Keratinocyte (primary cell): ENCODE results near the gene DGKH. TPM values are rescaled to one million over a fixed set of nuclear protein-coding genes. Genes with fewer than 3 reads are reported as not detected.

Experiments used
- DNase-seq: peaks from one replicate; pipeline ENCODE4 v3.0.0-alpha.2; 2011; ENCODE audit warnings: low read depth, missing footprints, low spot score
- FAIRE-seq: peaks from 2 replicates; lab custom pipeline; 2011; peaks lifted over from hg19 to GRCh38; lab: Jason Lieb, UNC
- H2AFZ ChIP-seq: 2 replicates; pipeline ENCODE4 v1.6.0; 2012; ENCODE audit warnings: low read length, control low read depth, inconsistent platforms; ENCODE audit not compliant: control insufficient read depth
- H3K27ac ChIP-seq: 2 replicates; pipeline ENCODE4 v1.5.1; 2011; ENCODE audit warnings: low read length; ENCODE audit not compliant: control insufficient read depth, insufficient read depth
- H3K27me3 ChIP-seq: 3 replicates; pipeline ENCODE4 v1.6.0; 2011; ENCODE audit warnings: low read length; ENCODE audit not compliant: control insufficient read depth, insufficient read depth; ENCODE audit errors: extremely low read depth
- H3K36me3 ChIP-seq, 2 experiments: 2 replicates in 1 of 2; 3 replicates in 1 of 2; pipeline ENCODE4 v1.5.1; 2011; ENCODE audit warnings: low read length in 2 of 2, mild to moderate bottlenecking in 1 of 2; ENCODE audit not compliant: control insufficient read depth in 2 of 2, insufficient read depth in 2 of 2; ENCODE audit errors: extremely low read depth in 1 of 2
- H3K4me1 ChIP-seq: 3 replicates; pipeline ENCODE4 v1.5.1; 2011; ENCODE audit warnings: low read length; ENCODE audit not compliant: control insufficient read depth, insufficient read depth; ENCODE audit errors: extremely low read depth
- H3K4me2 ChIP-seq: 3 replicates; pipeline ENCODE4 v1.6.0; 2011; ENCODE audit warnings: low read depth, low read length; ENCODE audit not compliant: control insufficient read depth, insufficient read depth; ENCODE audit errors: extremely low read depth
- H3K4me3 ChIP-seq, 3 experiments: fragments of 200-600 bp in 1 of 3; sonication (generic) in 1 of 3; 2 replicates in 2 of 3; 3 replicates in 1 of 3; pipeline ENCODE4 v1.5.1; 2011 to 2016; ENCODE audit warnings: low read length in 3 of 3, mild to moderate bottlenecking in 3 of 3, control low read depth in 2 of 3, inconsistent platforms in 1 of 3, low read depth in 1 of 3, mixed read lengths in 1 of 3, mixed run types in 1 of 3, moderate library complexity in 1 of 3; ENCODE audit not compliant: control insufficient read depth in 2 of 3, insufficient read depth in 2 of 3; ENCODE audit errors: extremely low read depth in 1 of 3
- H3K79me2 ChIP-seq: 2 replicates; pipeline ENCODE4 v1.6.0; 2012; ENCODE audit warnings: low read length; ENCODE audit not compliant: control insufficient read depth, insufficient read depth
- H3K9ac ChIP-seq: 3 replicates; pipeline ENCODE4 v1.6.0; 2011; ENCODE audit warnings: low read length; ENCODE audit not compliant: control insufficient read depth, insufficient read depth; ENCODE audit errors: extremely low read depth
- H3K9me1 ChIP-seq: 3 replicates; pipeline ENCODE4 v1.6.0; 2011; ENCODE audit warnings: low read length; ENCODE audit not compliant: control insufficient read depth, insufficient read depth; ENCODE audit errors: extremely low read depth
- H3K9me3 ChIP-seq: 2 replicates; pipeline ENCODE4 v1.5.1; 2012; ENCODE audit warnings: low read depth, low read length; ENCODE audit not compliant: control insufficient read depth
- H4K20me1 ChIP-seq: 3 replicates; pipeline ENCODE4 v1.6.0; 2011; ENCODE audit warnings: low read length; ENCODE audit not compliant: control insufficient read depth, insufficient read depth; ENCODE audit errors: extremely low read depth
- CTCF ChIP-seq, 3 experiments: IDR thresholded peaks in 1 of 3; conservative IDR thresholded peaks in 1 of 3; optimal IDR thresholded peaks in 1 of 3; 2 replicates in 2 of 3; 3 replicates in 1 of 3; pipeline versions ENCODE3 to v1.5.1; 2011; ENCODE audit warnings: low read length in 3 of 3, mild to moderate bottlenecking in 3 of 3, moderate library complexity in 2 of 3, control low read depth in 1 of 3, inconsistent platforms in 1 of 3; ENCODE audit not compliant: insufficient read depth in 2 of 3; ENCODE audit errors: extremely low read depth in 1 of 3
- EZH2 ChIP-seq: IDR thresholded peaks from one replicate; pipeline ENCODE4 v1.6.1; 2012; ENCODE audit warnings: inconsistent platforms, mild to moderate bottlenecking, low read length, moderate library complexity
- dilution Hi-C: fragments of 300-500 bp; cut with MboI; formaldehyde crosslinking; loops from one replicate; pipeline ENCODE4 v1.7.0; 2020; ENCODE audit warnings: low sequenced_read_pairs; ENCODE audit not compliant: extremely low pct_ligation_motif_present
- polyA plus RNA-seq, 5 experiments: library from polyadenylated mRNA; depleted of rRNA in 3 of 5; stranded (reverse) in 3 of 5; stranded (forward) in 1 of 5; unstranded in 1 of 5; fragments of >200 nt; gene quantifications; 1 replicate in 1 of 5; 2 replicates in 3 of 5; 3 replicates in 1 of 5; pipeline versions ENCODE4 v1.2.1 to v1.2.3, GENCODE V29; 2011 to 2012; ENCODE audit warnings: missing spikeins in 2 of 5, low read depth in 1 of 5, low replicate concordance in 1 of 5

Gene DGKH
- polyA plus RNA-seq, 1 donor (not counting 4 experiments of a cell fraction or from before 2014, with no cell fraction given) = 12.8 TPM

GRCh38 chr13:42266473-42266872 is 218.0 kb downstream of the DGKH start:
- no peak overlapping the region for H2AFZ ChIP-seq
- dilution Hi-C loops = no loop called here
- H3K9ac ChIP-seq = no peak overlapping the region
- DNase-seq (no peak), FAIRE-seq (no peak)
- no peak for TF ChIP-seq CTCF (optimal IDR thresholded peaks at IDR 0.05 in 1 of 3, IDR thresholded peaks at IDR 0.05 in 1 of 3, conservative IDR thresholded peaks at IDR 0.05 in 1 of 3; ENCODE audit: extremely low read depth in 1 of 3, insufficient read depth in 2 of 3, low read length in 3 of 3)
- no peak for TF ChIP-seq EZH2
- no peaks in the 10 kb centered on the region for H3K4me1 ChIP-seq
- no peak overlapping the region for H3K4me3 ChIP-seq
- no peak overlapping the region for H3K4me2 ChIP-seq
- H3K9me3 ChIP-seq = no peaks in the 10 kb centered on the region
- H3K36me3 ChIP-seq = no peaks in the 10 kb centered on the region
- no peaks in the 10 kb centered on the region for H3K79me2 ChIP-seq
- no peaks in the 10 kb centered on the region for H3K9me1 ChIP-seq
- H3K27ac ChIP-seq = no peak overlapping the region
- no peaks in the 10 kb centered on the region for H3K27me3 ChIP-seq
- no peaks in the 10 kb centered on the region for H4K20me1 ChIP-seq

- Histone ChIP-seq H3K4me3 (no peak overlapping the region), H3K4me2 (no peak overlapping the region), H3K9me1 (no peaks in the 10 kb centered on the region), H3K27ac (no peak overlapping the region), H3K9ac (no peak overlapping the region), H3K27me3 (no peaks in the 10 kb centered on the region), H2AFZ (no peak overlapping the region), H4K20me1 (no peaks in the 10 kb centered on the region), H3K9me3 (no peaks in the 10 kb centered on the region), H3K4me1 (peaks cover 11% of the 10 kb centered on the region), H3K79me2 (peaks cover 13% of the 10 kb centered on the region), H3K36me3 (no peaks in the 10 kb centered on the region)
- DNase-seq (no peak), FAIRE-seq (peak; percentile 32)
- dilution Hi-C loops = no loop called here
- TF ChIP-seq CTCF (optimal IDR thresholded peaks at IDR 0.05 in 1 of 3, IDR thresholded peaks at IDR 0.05 in 1 of 3, conservative IDR thresholded peaks at IDR 0.05 in 1 of 3; ENCODE audit: extremely low read depth in 1 of 3, insufficient read depth in 2 of 3, low read length in 3 of 3) = no peak
- TF ChIP-seq EZH2 = no peak
These were observed 221.9 kb downstream of the DGKH start for GRCh38 chr13:42270160-42270856.
